Measurements from ENCODE around the gene KCNA3. TPM values are rescaled to one million over a fixed set of nuclear protein-coding genes. Genes with fewer than 3 reads are reported as not detected.

KCNA3 gene
- total RNA-seq, 1 donor from 2014 or later, result not detected

GRCh38 chr1:110626889-110627288 lies 47.9 kb downstream of the KCNA3 start:
- TF ChIP-seq CTCF (IDR thresholded peaks at IDR 0.05; ENCODE audit: insufficient read depth, low read length, severe bottlenecking), result no peak
- DNase-seq (ENCODE audit: low read depth) (no peak), FAIRE-seq (no peak)
- no peak overlapping the region for H3K4me3 ChIP-seq (ENCODE audit: low read depth, low read length)
- H3K27me3 ChIP-seq (ENCODE audit: control insufficient read depth, insufficient read depth, low read length), result no peaks in the 10 kb centered on the region
- H3K36me3 ChIP-seq (ENCODE audit: control insufficient read depth, insufficient read depth, low read length), result no peaks in the 10 kb centered on the region

Other genes starting within 250 kb of the KCNA3 start
- gene PROK1, start 223.8 kb downstream of the KCNA3 start, total RNA-seq, result not detected in 2 replicates
- gene KCNA10, start 155.8 kb downstream of the KCNA3 start, total RNA-seq, result not detected in 2 replicates
- not detected in 2 replicates for gene KCNA2, start 68.6 kb downstream of the KCNA3 start, total RNA-seq
- gene CD53, start 198.2 kb upstream of the KCNA3 start, total RNA-seq, result not detected in 2 replicates